Cardiac muscle cell (in vitro differentiated cells and primary cell): ENCODE data around the gene IL12B. TPM values are rescaled to one million over a fixed set of nuclear protein-coding genes. Genes with fewer than 3 reads are reported as not detected.
"Not testable (repeated sequence)": the region's sequence is repeated elsewhere in the genome, so short reads cannot be mapped to it uniquely, and the experiment has no call there.

Experiments
- DNase-seq, 2 donors: peaks; one replicate each; pipeline versions ENCODE4 v3.0.0 to v3.0.0-alpha.2; 2010 to 2017; ENCODE audit warnings: low read depth in 1 of 2, low spot score in 1 of 2
- H3K27ac ChIP-seq: fragments of 200-600 bp; sonication (generic); 2 replicates; pipeline ENCODE4 v1.5.1; 2016
- H3K27me3 ChIP-seq: fragments of 200-600 bp; sonication (generic); 2 replicates; pipeline ENCODE4 v1.6.0; 2016; ENCODE audit warnings: control low read depth
- H3K36me3 ChIP-seq: fragments of 200-600 bp; sonication (generic); 2 replicates; pipeline ENCODE4 v1.5.1; 2016; ENCODE audit warnings: control low read depth
- H3K4me1 ChIP-seq: fragments of 200-600 bp; sonication (generic); 2 replicates; pipeline ENCODE4 v1.8.1; 2017; ENCODE audit warnings: low read depth, mild to moderate bottlenecking, mixed run types
- H3K4me3 ChIP-seq: fragments of 200-600 bp; sonication (generic); 2 replicates; pipeline ENCODE4 v1.5.1; 2016; ENCODE audit warnings: mild to moderate bottlenecking
- H3K9me3 ChIP-seq: fragments of 200-600 bp; sonication (generic); 2 replicates; pipeline ENCODE4 v1.5.1; 2017; ENCODE audit warnings: low read depth, mild to moderate bottlenecking, control low read depth
- CTCF ChIP-seq: IDR thresholded peaks from 2 replicates; pipeline ENCODE4 v1.5.1; 2012; ENCODE audit warnings: low read depth, mild to moderate bottlenecking, low read length
- polyA plus RNA-seq: library from polyadenylated mRNA; unstranded; fragments of >200 nt; fragmentation: Nextera tagmentation; extraction: Ambion mirVana; gene quantifications from 2 replicates; pipeline ENCODE4 v1.2.1, GENCODE V29; 2016
- total RNA-seq: library from RNA; depleted of rRNA; stranded (reverse); fragments of >200 nt; gene quantifications from 2 replicates; pipeline ENCODE4 v1.2.3, GENCODE V29; 2016

IL12B gene
- total and polyA plus RNA-seq, 2 experiments from 2014 or later = not detected

DNA sequence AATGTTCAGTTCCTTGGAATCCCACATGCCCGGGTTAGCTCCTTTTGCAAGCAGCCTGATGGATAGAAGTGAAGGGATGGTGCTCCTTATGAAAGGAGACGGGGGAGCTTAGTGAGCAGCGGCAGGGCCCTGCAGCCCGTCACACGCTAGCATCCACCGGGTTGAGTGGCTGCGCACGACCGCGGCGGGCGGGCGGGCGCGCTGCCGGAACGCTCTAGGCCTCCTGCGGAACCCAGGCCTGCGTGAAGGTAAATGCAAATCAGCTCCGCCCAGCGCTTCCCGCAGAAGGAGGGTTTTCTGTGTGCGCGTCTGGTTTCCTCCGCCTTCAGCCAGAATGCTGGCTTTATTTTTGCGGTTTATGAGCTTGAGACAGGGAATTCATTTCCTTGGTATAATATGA lies 19.8 kb downstream of the IL12B start:
- no peak overlapping the region for H3K27ac ChIP-seq
- H3K4me1 ChIP-seq = no peaks in the 10 kb centered on the region
- H3K36me3 ChIP-seq = no peaks in the 10 kb centered on the region
- no peaks in the 10 kb centered on the region for H3K9me3 ChIP-seq
- no peak overlapping the region for H3K4me3 ChIP-seq
- TF ChIP-seq CTCF = no peak
- peak; percentile 26 to 39 for DNase-seq
- peaks cover 48% of the 10 kb centered on the region for H3K27me3 ChIP-seq

DNA sequence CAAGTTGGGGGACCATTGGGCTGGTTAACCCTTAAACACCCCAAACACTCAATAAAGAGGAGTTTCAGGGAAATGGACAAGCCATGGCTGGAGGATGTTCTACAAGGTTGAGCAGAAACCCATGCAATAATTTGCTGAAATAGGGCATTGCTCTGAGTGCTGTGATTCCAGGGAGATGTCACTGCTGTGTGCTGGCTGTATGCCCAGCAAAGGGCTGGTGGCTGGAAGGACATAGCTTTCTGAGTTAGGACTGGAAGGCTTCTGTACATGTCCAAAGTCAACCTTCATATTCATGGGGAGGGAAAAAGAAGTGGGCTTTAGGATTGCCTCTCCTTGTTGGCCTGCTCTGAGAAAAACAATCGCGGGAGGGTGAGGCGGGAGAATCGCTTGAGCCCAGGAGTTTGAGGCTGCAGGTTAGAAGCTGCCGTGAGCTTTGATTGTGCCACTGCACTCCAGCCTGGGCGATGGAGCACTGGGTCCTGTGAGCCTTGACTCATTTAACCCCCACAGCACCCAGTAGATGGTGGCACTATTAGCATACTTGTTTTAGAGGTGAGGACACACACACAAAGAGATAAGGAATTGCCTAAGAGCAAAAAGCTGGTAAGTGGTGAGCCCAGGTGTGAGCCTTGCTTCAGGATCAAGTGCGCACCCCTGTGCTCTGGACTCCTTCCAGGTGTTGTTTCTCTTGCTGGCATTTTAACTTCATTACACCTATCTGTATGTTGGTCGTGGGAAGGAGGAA lies 20.4 kb downstream of the IL12B start:
- Histone ChIP-seq H3K27ac (no peak overlapping the region), H3K4me3 (no peak overlapping the region), H3K36me3 (no peaks in the 10 kb centered on the region), H3K9me3 (no peaks in the 10 kb centered on the region), H3K27me3 (peaks cover 48% of the 10 kb centered on the region), H3K4me1 (no peaks in the 10 kb centered on the region)
- DNase-seq = no peak
- no peak for TF ChIP-seq CTCF

DNA sequence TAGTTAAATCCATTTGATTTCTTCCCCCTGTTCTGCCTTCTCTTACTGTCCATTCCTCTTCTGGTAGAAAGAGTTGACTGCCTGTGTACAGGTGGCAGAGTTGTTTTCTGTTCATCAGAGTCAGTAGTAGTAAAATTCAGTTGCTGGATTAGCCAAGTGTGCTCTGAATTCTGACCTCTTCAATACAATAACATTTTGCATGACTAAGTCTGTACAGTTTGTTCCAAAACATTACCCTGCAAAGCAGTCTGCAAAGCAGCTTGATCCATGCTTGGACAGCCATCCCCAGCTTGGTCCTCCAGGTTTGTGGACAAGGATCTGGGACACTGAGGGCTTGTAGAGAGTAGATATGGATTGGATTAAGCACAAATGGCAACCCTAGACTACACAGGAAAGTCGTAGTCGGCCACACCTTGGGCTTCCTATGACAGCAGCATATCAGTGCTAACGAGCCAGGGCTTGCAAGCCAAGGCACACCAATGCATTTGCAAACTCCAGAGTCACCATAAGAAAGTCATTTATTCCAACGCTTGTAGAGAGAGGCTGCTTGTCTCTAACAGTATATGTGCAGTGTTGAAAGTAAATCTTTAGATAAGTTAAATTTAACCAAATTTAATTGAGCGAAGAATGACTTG lies 25.2 kb downstream of the IL12B start:
- DNase-seq = no peak
- Histone ChIP-seq H3K4me3 (no peak overlapping the region), H3K27ac (no peak overlapping the region), H3K4me1 (no peaks in the 10 kb centered on the region), H3K27me3 (peaks cover 27% of the 10 kb centered on the region), H3K36me3 (no peaks in the 10 kb centered on the region), H3K9me3 (no peaks in the 10 kb centered on the region)
- no peak for TF ChIP-seq CTCF

DNA sequence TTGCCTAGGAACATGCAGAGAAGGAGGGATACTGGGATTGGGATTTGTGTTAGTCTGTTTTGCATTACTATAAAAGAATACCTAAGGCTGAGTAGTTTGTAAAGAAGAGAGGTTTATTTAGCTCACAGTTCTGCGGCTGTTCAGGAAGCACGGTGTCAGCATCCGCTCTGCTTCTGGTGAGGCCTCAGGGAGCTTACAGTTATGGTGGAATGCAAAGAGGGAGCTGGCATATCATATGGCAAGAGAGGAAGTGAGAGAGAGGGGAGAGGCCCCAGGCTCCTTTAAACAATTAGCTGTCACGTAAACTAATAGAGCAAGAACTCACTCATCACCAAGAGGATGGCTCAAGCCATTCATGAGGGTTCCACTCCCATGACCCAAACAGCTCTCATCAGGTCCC lies 27.0 kb downstream of the IL12B start:
- H3K27me3 ChIP-seq = peaks cover 9% of the 10 kb centered on the region
- H3K36me3 ChIP-seq = no peaks in the 10 kb centered on the region
- no peaks in the 10 kb centered on the region for H3K4me1 ChIP-seq
- no peak for DNase-seq
- H3K4me3 ChIP-seq = no peak overlapping the region
- TF ChIP-seq CTCF = no peak
- no peak overlapping the region for H3K27ac ChIP-seq
- H3K9me3 ChIP-seq = no peaks in the 10 kb centered on the region

DNA sequence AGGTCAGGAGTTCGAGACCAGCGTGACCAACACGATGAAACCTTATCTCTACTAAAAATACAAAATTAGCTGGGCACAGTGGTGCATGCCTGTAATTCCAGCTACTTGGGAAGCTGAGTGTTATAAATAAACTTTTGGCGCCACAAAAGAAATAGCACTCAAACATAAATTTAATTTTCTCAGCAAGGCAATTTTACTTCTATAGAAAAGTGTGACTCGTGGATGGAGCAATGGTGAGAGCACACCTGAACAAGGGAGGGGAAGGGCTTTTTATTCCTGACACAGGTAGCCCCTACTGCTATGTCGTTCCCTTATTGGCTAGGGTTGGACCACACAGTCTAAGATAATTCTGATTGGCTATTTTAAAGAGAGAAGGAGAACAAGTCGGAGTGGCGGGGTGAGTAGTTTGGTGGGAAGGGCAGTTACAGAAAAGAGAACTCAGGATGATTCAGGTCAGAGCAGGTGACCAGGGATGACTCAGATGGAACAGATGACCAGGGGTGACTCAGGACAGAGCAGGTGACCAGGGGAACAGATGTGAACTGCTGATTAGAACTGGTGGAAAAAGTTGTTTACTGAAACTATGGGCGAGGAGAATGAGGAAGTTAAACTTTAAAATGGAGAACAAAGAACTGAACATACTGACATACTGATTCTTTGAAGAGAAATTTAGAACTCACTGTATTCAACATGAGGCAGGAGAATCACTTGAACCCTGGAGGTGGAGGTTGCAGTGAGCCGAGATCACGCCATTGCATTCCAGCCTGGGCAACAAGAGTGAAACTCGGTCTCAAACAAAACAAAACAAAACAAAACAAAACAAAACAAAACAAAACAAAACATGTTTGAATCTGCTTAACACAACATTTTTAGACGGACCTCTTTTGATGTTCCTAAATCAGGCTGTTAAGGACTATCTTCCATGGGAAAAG lies 28.1 kb downstream of the IL12B start:
- H3K27me3 ChIP-seq, H3K36me3 ChIP-seq, H3K27ac ChIP-seq: not testable (repeated sequence)

DNA sequence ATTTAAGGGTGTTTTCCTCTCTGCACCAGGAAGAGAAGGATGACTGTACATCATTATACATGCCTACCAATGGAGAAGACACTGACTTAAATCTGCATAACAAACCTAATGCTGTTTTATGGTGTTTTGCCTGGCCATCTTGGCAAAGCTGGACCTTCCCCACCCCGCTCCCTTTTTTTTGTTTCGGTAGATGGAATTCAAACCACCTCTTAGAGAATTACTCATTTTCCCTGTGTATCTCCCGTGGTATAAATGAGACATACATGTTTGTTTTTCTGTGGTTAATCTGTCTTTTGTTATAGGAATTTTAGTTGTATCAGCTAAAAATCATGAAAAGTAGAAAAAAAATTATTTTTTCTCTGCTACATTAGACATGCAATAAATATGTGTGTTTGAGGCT lies 28.8 kb downstream of the IL12B start:
- H3K36me3 ChIP-seq = no peaks in the 10 kb centered on the region
- H3K4me1 ChIP-seq = no peaks in the 10 kb centered on the region
- no peak overlapping the region for H3K27ac ChIP-seq
- H3K4me3 ChIP-seq = no peak overlapping the region
- H3K27me3 ChIP-seq = no peaks in the 10 kb centered on the region
- DNase-seq = no peak
- no peak for TF ChIP-seq CTCF
- no peaks in the 10 kb centered on the region for H3K9me3 ChIP-seq

More for the DNA sequence above, 28.1 kb downstream of the IL12B start:
- H3K9me3 ChIP-seq, H3K4me1 ChIP-seq, H3K4me3 ChIP-seq, DNase-seq: not testable (repeated sequence)

DNA sequence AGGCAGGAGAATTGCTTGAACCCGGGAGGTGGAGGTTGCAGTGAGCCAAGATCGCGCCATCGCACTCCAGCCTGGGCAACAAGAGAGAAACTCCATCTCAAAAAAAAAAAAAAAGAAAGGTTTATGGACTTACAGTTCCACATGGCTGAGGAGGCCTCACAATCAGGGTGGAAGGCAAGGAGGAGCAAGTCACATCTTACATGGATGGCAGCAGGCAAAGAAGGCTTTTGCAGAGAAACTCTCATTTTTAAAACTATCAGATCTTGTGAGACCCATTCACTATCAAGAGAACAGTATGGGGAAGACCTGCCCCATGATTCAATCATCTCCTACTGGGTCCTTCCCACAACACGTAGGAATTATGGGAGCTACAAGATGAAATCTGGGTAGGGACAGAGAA lies 33.0 kb downstream of the IL12B start:
- H3K36me3 ChIP-seq, H3K4me1 ChIP-seq, H3K4me3 ChIP-seq, H3K27me3 ChIP-seq, DNase-seq, H3K9me3 ChIP-seq, H3K27ac ChIP-seq: not testable (repeated sequence)
